HepG2 (cell line): ENCODE measurements around the gene MRPL54. TPM values are rescaled to one million over a fixed set of nuclear protein-coding genes. Genes with fewer than 3 reads are reported as not detected.

Experiments
- ATAC-seq: fragments of 200-7000 bp; cut with Tn5 transposase; 3 replicates; pipeline ENCODE4 v1.9.1; 2020; ENCODE audit warnings: mild to moderate bottlenecking, moderate library complexity
- BruUV-seq: library from RNA; stranded (reverse); fragments of 400-500 nt; replicated peaks from 2 replicates; lab custom pipeline; 2021; lab: Mats Ljungman, UMichigan
- CTCF ChIA-PET: fragments of 300-600 bp; formaldehyde crosslinking; extraction: SDS; loops from one replicate; lab custom pipeline; 2021; ENCODE audit warnings: low total read pairs, inconsistent platforms, low intra/inter-chr PET ratio; lab: Yijun Ruan, JAX
- POLR2A ChIA-PET: fragments of 350-600 bp; sonication (Branson Sonifier 250); formaldehyde crosslinking; loops from one replicate; lab custom pipeline; 2020; ENCODE audit warnings: antibody characterized with exemption, inconsistent platforms; lab: Yijun Ruan, JAX
- DNase-seq: peaks from one replicate; pipeline ENCODE4 v3.0.0-alpha.2; 2015; ENCODE audit warnings: low spot score
- FAIRE-seq: peaks from 3 replicates; lab custom pipeline; 2011; peaks lifted over from hg19 to GRCh38; lab: Jason Lieb, UNC
- H2AFZ ChIP-seq: one replicate; pipeline ENCODE4 v1.6.1; 2011; ENCODE audit warnings: low read length, inconsistent platforms
- H3K27ac ChIP-seq: fragments of 300-600 bp; 3 replicates; pipeline ENCODE4 v1.8.0; 2011; ENCODE audit warnings: mixed run types, mild to moderate bottlenecking, mixed read lengths, low read length, inconsistent platforms; ENCODE audit not compliant: insufficient read depth; ENCODE audit errors: extremely low read length
- H3K27me3 ChIP-seq, 2 experiments: fragments of 200-600 bp in 1 of 2; 2 replicates in 1 of 2; 3 replicates in 1 of 2; pipeline versions ENCODE4 v1.6.0 to v1.8.0; 2011; ENCODE audit warnings: low read length in 2 of 2, mild to moderate bottlenecking in 2 of 2, moderate library complexity in 2 of 2, inconsistent platforms in 1 of 2; ENCODE audit not compliant: insufficient read depth in 2 of 2, control insufficient read depth in 1 of 2
- H3K36me3 ChIP-seq, 2 experiments: fragments of 200-600 bp in 1 of 2; replicated peaks in 1 of 2; 2 replicates in 1 of 2; 3 replicates in 1 of 2; pipeline versions ENCODE4 v1.5.1 to v1.8.0; 2011; ENCODE audit warnings: low read length in 2 of 2, inconsistent platforms in 1 of 2; ENCODE audit not compliant: insufficient read depth in 2 of 2, control insufficient read depth in 1 of 2
- H3K4me1 ChIP-seq: 2 replicates; pipeline ENCODE4 v1.5.1; 2012; ENCODE audit warnings: low read length, inconsistent platforms; ENCODE audit not compliant: insufficient read depth
- H3K4me2 ChIP-seq: 2 replicates; pipeline ENCODE4 v1.6.0; 2011; ENCODE audit warnings: low read depth, low read length, inconsistent platforms
- H3K4me3 ChIP-seq, 3 experiments: fragments of 200-600 bp in 1 of 3; sonication (generic), shearing (Covaris generic) in 1 of 3; replicated peaks in 1 of 3; 2 replicates each; pipeline ENCODE4 v1.5.1; 2011 to 2016; ENCODE audit warnings: low read length in 3 of 3, inconsistent platforms in 2 of 3, low read depth in 2 of 3, mild to moderate bottlenecking in 2 of 3, control low read depth in 1 of 3, mixed read lengths in 1 of 3; ENCODE audit not compliant: insufficient read depth in 1 of 3
- H3K79me2 ChIP-seq: one replicate; pipeline ENCODE4 v1.6.1; 2011; ENCODE audit warnings: low read length, inconsistent platforms; ENCODE audit not compliant: insufficient read depth
- H3K9ac ChIP-seq: 2 replicates; pipeline ENCODE4 v1.6.0; 2011; ENCODE audit warnings: mild to moderate bottlenecking, low read depth, low read length, inconsistent platforms; ENCODE audit not compliant: insufficient read depth
- H3K9me3 ChIP-seq: 2 replicates; pipeline ENCODE4 v1.5.1; 2012; ENCODE audit warnings: mild to moderate bottlenecking, low read length
- H4K20me1 ChIP-seq: 2 replicates; pipeline ENCODE4 v1.6.0; 2011; ENCODE audit warnings: inconsistent platforms, mild to moderate bottlenecking, low read length, moderate library complexity; ENCODE audit not compliant: insufficient read depth
- CREB1 ChIP-seq, 2 experiments: fragments of 450-650 bp in 1 of 2; IDR thresholded peaks; 2 replicates each; pipeline ENCODE4 v1.6.1; 2016 to 2017; ENCODE audit warnings: control low read depth in 1 of 2, mild to moderate bottlenecking in 1 of 2, missing compliant biosample characterization in 1 of 2, missing genetic modification characterization in 1 of 2
- MYC ChIP-seq: sonication (generic); formaldehyde crosslinking; IDR thresholded peaks from 2 replicates; pipeline ENCODE4 v1.9.0; 2021; ENCODE audit warnings: missing genetic modification reagents, borderline replicate concordance
- TBX2 ChIP-seq: sonication (generic); formaldehyde crosslinking; IDR thresholded peaks from 2 replicates; pipeline ENCODE4 v1.5.0; 2020; ENCODE audit warnings: missing genetic modification reagents, mild to moderate bottlenecking, borderline replicate concordance
- TFDP2 ChIP-seq: sonication (generic); formaldehyde crosslinking; IDR thresholded peaks from 2 replicates; pipeline ENCODE4 v1.4.0; 2020; ENCODE audit warnings: missing genetic modification reagents
- ZHX2 ChIP-seq, 2 experiments: sonication (generic) in 1 of 2; formaldehyde crosslinking in 1 of 2; IDR thresholded peaks; 2 replicates each; pipeline versions ENCODE4 v1.6.1 to v1.9.0; 2014 to 2022; ENCODE audit warnings: antibody characterized with exemption in 1 of 2, borderline replicate concordance in 1 of 2, inconsistent platforms in 1 of 2, low read depth in 1 of 2, missing genetic modification reagents in 1 of 2
- ZKSCAN5 ChIP-seq: sonication (generic); formaldehyde crosslinking; IDR thresholded peaks from 2 replicates; pipeline ENCODE4 v1.5.1; 2020; ENCODE audit warnings: mild to moderate bottlenecking, missing genetic modification reagents
- ZNF792 ChIP-seq: IDR thresholded peaks from 2 replicates; pipeline ENCODE4 v1.6.1; 2016
- WGBS: methylation state at CpG from one replicate; pipeline ENCODE4 v1.1.6; 2017; ENCODE audit warnings: low lambda C conversion rate; 5-methylcytosine and 5-hydroxymethylcytosine counted together
- in situ Hi-C: cut with HindIII; loops from 2 replicates; pipeline ENCODE4 v1.10.0; 2017; ENCODE audit warnings: low pct_unique_long_range_greater_than_20kb; ENCODE audit not compliant: extremely low pct_ligation_motif_present
- intact Hi-C: fragments of 100-400 bp; cut with micrococcal nuclease; formaldehyde crosslinking; loops from one replicate; pipeline ENCODE4 v1.10.0; 2022; ENCODE audit not compliant: unreplicated experiment
- polyA plus RNA-seq, 8 experiments: library from polyadenylated mRNA; depleted of rRNA in 3 of 8; stranded (reverse) in 7 of 8; unstranded in 1 of 8; fragments of >200 nt; fragmentation: Illumina TruSeq in 4 of 8; extraction: Trizol in 4 of 8; gene quantifications; 2 replicates each; pipeline versions ENCODE4 v1.2.1 to v1.2.3, GENCODE V29; 2011 to 2016; ENCODE audit warnings: low read depth in 4 of 8, missing spikeins in 1 of 8, mixed read lengths in 1 of 8; ENCODE audit not compliant: insufficient read depth in 1 of 8
- total RNA-seq, 5 experiments: library from RNA; depleted of rRNA; stranded (reverse); fragments of >200 nt; fragmentation: Illumina TruSeq; extraction: Trizol; gene quantifications; 2 replicates each; pipeline ENCODE4 v1.2.3, GENCODE V29; 2016; ENCODE audit warnings: low read depth in 1 of 5
- TF ChIP-seq, protein P1 (sequence below): sonication (generic); formaldehyde crosslinking; IDR thresholded peaks from 2 replicates; pipeline ENCODE4 v1.4.0; 2020; ENCODE audit warnings: mild to moderate bottlenecking, missing genetic modification reagents
- TF ChIP-seq, protein P2 (sequence below): sonication (generic); formaldehyde crosslinking; IDR thresholded peaks from 2 replicates; pipeline ENCODE4 v1.4.0; 2020; ENCODE audit warnings: missing genetic modification reagents, borderline replicate concordance

The MRPL54 gene
- total and polyA plus RNA-seq, 2 of the 13 experiments (the other 11 are each of a cell fraction or from before 2014, with no cell fraction given) = 36.8 to 66.9 TPM

GRCh38 chr19:3783660-3784584, 21.4 kb downstream of the MRPL54 start:
- FAIRE-seq (no peak), ATAC-seq (peak; percentile 73), DNase-seq (peak; percentile 47)
- H3K27ac ChIP-seq = no peak overlapping the region
- no TSS peak for BruUV-seq
- H3K4me2 ChIP-seq = no peak overlapping the region
- H3K27me3 ChIP-seq = peaks cover 9 to 26% of the 10 kb centered on the region in 2 experiments; a peak in 4 of 5 replicates
- no peaks in the 10 kb centered on the region for H3K79me2 ChIP-seq
- H3K9ac ChIP-seq = no peak overlapping the region
- H3K4me3 ChIP-seq = no peak overlapping the region
- H3K9me3 ChIP-seq = peaks cover 18% of the 10 kb centered on the region
- H2AFZ ChIP-seq = no peak overlapping the region
- 0 out of 2 replicates have a peak, but pooled peaks cover 5% of the 10 kb centered on the region for H3K4me1 ChIP-seq
- intact Hi-C loops (no loop called here), in situ Hi-C loops (no loop called here)
- 31% methylated on average over 14 of the region's 49 CpGs for WGBS
- CTCF ChIA-PET = interaction anchor here (1.3 to 1.4 kb wide), 2 partner anchors 38 to 65 kb away, joined by 3 to 5 read pairs; no protein-coding TSS in a partner anchor
- H3K36me3 ChIP-seq = no peaks in the 10 kb centered on the region
- H4K20me1 ChIP-seq = no peaks in the 10 kb centered on the region
- POLR2A ChIA-PET = no interaction called here
- TF ChIP-seq TFDP2 (CRISPR knock-in tag) (peak; percentile 47), ZKSCAN5 (CRISPR knock-in tag) (no peak), MYC (CRISPR knock-in tag) (peak; percentile 52; the same call in 1 of the 2 replicates), ZNF792 (CRISPR knock-in tag) (0 out of 2 replicates have a peak, but pooled peaks have one; percentile 42), TBX2 (CRISPR knock-in tag) (no peak), CREB1 (IDR thresholded peaks at IDR 0.05) (peak; percentile 80), CREB1 (CRISPR knock-in tag; IDR thresholded peaks at IDR 0.05) (peak; percentile 41; the same call in 1 of the 2 replicates), ZHX2 (IDR thresholded peaks at IDR 0.05; ENCODE audit: low read depth) (peak; percentile 43; the same call in 1 of the 2 replicates), ZHX2 (CRISPR knock-in tag; IDR thresholded peaks at IDR 0.05; ENCODE audit: borderline replicate concordance) (no peak)
- TF ChIP-seq, protein P1, sequence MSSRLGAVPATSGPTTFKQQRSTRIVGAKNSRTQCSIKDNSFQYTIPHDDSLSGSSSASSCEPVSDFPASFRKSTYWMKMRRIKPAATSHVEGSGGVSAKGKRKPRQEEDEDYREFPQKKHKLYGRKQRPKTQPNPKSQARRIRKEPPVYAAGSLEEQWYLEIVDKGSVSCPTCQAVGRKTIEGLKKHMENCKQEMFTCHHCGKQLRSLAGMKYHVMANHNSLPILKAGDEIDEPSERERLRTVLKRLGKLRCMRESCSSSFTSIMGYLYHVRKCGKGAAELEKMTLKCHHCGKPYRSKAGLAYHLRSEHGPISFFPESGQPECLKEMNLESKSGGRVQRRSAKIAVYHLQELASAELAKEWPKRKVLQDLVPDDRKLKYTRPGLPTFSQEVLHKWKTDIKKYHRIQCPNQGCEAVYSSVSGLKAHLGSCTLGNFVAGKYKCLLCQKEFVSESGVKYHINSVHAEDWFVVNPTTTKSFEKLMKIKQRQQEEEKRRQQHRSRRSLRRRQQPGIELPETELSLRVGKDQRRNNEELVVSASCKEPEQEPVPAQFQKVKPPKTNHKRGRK (CRISPR knock-in tag) = no peak
- TF ChIP-seq, protein P2, sequence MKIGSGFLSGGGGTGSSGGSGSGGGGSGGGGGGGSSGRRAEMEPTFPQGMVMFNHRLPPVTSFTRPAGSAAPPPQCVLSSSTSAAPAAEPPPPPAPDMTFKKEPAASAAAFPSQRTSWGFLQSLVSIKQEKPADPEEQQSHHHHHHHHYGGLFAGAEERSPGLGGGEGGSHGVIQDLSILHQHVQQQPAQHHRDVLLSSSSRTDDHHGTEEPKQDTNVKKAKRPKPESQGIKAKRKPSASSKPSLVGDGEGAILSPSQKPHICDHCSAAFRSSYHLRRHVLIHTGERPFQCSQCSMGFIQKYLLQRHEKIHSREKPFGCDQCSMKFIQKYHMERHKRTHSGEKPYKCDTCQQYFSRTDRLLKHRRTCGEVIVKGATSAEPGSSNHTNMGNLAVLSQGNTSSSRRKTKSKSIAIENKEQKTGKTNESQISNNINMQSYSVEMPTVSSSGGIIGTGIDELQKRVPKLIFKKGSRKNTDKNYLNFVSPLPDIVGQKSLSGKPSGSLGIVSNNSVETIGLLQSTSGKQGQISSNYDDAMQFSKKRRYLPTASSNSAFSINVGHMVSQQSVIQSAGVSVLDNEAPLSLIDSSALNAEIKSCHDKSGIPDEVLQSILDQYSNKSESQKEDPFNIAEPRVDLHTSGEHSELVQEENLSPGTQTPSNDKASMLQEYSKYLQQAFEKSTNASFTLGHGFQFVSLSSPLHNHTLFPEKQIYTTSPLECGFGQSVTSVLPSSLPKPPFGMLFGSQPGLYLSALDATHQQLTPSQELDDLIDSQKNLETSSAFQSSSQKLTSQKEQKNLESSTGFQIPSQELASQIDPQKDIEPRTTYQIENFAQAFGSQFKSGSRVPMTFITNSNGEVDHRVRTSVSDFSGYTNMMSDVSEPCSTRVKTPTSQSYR (CRISPR knock-in tag) = no peak; the same call in 1 of the 2 replicates
